Keratinocyte (primary cell): ENCODE measurements around the gene UBE2E3.

Experiments
- EZH2 ChIP-seq: IDR thresholded peaks from one replicate; pipeline ENCODE4 v1.6.1; 2012; ENCODE audit warnings: inconsistent platforms, mild to moderate bottlenecking, low read length, moderate library complexity
- TF ChIP-seq, protein P1 (sequence below), 3 experiments: IDR thresholded peaks in 1 of 3; conservative IDR thresholded peaks in 1 of 3; optimal IDR thresholded peaks in 1 of 3; 2 replicates in 2 of 3; 3 replicates in 1 of 3; pipeline versions ENCODE3 to v1.5.1; 2011; ENCODE audit warnings: low read length in 3 of 3, mild to moderate bottlenecking in 3 of 3, moderate library complexity in 2 of 3, control low read depth in 1 of 3, inconsistent platforms in 1 of 3; ENCODE audit not compliant: insufficient read depth in 2 of 3; ENCODE audit errors: extremely low read depth in 1 of 3

- TF ChIP-seq, protein P1, sequence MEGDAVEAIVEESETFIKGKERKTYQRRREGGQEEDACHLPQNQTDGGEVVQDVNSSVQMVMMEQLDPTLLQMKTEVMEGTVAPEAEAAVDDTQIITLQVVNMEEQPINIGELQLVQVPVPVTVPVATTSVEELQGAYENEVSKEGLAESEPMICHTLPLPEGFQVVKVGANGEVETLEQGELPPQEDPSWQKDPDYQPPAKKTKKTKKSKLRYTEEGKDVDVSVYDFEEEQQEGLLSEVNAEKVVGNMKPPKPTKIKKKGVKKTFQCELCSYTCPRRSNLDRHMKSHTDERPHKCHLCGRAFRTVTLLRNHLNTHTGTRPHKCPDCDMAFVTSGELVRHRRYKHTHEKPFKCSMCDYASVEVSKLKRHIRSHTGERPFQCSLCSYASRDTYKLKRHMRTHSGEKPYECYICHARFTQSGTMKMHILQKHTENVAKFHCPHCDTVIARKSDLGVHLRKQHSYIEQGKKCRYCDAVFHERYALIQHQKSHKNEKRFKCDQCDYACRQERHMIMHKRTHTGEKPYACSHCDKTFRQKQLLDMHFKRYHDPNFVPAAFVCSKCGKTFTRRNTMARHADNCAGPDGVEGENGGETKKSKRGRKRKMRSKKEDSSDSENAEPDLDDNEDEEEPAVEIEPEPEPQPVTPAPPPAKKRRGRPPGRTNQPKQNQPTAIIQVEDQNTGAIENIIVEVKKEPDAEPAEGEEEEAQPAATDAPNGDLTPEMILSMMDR (optimal IDR thresholded peaks at IDR 0.05 in 1 of 3, IDR thresholded peaks at IDR 0.05 in 1 of 3, conservative IDR thresholded peaks at IDR 0.05 in 1 of 3; ENCODE audit: extremely low read depth in 1 of 3, insufficient read depth in 2 of 3, low read length in 3 of 3): no peak
- no peak for TF ChIP-seq EZH2
Measured at GRCh38 chr2:181103659-181104058, 123.3 kb downstream of the UBE2E3 start.
